Activated naive CD4-positive, alpha-beta T cell (primary cell): Measurements from ENCODE around the gene CHST13.

Experiments
- DNase-seq, 4 experiments: peaks; one replicate each; lab custom pipeline; 2025; lab: John Stamatoyannopoulos, UW

Gene CHST13

DNA sequence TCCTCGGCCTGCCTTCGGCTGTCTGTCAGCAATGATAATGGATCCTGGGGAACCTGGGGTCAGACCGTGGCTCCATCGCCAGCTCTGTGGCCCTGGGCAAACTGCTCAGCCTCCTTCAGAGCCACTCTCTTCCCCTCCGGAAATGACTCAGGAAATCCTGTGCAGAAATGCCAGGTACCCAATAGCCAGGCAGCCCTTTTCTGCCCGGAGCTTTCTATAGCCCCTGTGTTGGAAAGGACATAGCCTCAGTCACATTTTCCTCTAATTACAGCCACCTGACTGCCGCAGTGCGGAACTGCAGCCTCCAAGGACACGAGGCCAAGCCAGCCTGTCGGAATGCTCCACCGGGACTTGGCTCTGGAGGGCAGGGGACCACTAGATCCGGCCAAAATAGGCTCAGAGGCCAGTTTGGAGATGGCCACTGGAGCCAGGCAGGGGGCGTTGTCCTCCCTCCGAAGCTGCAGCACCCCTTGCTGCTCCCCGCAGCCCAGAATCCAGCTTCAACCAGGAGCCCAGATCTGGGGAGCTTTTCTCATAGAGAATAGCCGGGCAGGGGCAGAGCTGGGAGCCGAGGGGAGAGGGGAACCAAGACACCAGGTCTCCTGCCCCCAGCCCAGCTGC, 36.7 kb upstream of the CHST13 start:
- no peak for DNase-seq

GRCh38 chr3:126488185-126488584, 35.8 kb upstream of the CHST13 start:
- no peak for DNase-seq

DNA sequence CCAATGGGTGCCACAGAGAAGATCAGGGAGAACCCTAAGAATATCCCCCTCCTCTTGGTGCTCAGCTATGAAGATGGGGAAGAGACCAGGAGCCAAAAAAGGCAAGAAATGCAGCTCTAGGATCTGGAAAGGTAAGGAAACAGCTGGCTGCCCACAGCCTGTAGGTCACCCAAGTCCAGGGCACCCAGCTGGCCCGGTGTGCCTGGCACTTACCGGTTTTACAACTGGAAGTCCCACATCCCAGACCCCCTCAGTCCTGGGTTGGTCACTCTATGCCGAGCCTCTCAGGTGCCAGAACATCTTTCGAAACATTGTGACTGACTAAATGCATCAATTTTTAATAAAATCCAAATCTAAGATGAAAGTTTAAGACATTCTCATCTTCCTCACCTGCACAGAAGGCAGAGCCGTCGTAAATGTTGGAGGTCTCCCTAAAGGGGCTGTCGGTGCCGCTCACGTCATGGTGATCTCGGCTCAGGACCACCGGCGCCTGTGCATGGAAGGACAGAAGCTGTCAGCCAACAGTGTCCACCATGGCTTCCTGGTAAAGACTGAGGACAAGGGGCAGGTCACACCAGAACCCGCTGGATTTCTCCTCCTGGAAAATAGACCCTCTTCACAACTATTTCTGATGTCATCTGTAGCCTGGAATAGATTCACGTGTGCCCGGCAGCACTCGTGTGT, 34.9 kb upstream of the CHST13 start:
- no peak for DNase-seq

GRCh38 chr3:126490619-126491018, 33.3 kb upstream of the CHST13 start:
- DNase-seq, result no peak

GRCh38 chr3:126491221-126492013, 32.5 kb upstream of the CHST13 start:
- no peak for DNase-seq

- DNase-seq, result no peak
These were observed 30.9 kb upstream of the CHST13 start for GRCh38 chr3:126493051-126493450.

GRCh38 chr3:126493739-126494138, 30.2 kb upstream of the CHST13 start:
- DNase-seq, result no peak

- DNase-seq, result no peak
These were observed 29.6 kb upstream of the CHST13 start for GRCh38 chr3:126494204-126494969.

- no peak for DNase-seq
These were observed 29.1 kb upstream of the CHST13 start for GRCh38 chr3:126494970-126495230.

GRCh38 chr3:126495786-126496185, 28.2 kb upstream of the CHST13 start:
- no peak for DNase-seq

DNA sequence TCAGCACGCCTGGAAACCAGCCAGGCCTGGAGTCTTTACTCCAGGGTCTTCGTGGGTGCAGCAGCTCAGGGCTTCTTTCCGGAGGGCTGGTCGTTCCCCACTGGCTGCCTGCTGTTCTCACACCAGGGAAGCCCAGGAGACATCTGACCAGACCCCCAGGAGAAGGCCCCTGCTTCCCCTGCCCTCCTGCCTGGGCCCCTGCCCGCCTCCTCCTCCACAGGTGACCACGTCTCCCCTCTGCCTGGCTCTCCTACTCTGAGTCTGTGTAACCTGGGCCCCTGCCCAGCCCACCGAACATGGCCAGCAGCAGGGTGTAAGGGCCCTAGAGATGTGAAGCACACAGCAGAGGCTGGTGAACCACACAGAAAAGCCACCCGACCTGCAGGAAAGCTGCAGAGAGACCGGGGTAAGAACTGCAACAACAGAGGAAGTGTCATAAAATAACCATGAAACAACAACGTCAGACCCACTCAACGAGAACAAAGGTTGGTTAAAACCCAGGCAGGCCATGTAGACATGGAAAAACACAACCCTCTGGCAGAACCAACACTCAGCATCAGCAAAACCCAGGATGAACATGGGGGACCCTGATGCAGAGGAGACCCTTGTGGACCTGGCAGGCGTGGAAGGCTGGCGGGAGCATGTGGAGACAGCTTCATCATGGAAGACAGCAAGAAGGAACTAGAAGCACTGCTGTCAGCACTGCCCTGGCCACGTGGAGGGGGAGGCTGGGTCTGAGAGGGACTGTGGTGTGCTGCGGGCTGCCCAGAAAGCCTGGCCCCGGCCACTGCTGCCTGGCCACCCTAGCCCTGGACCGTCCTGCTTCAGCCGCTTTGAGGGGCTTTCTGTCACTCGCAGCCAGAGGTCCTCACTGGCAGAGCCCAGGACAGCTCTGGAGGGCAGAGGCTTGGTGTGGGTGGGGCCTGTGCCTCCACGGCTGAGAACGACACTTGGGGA, 26.8 kb upstream of the CHST13 start:
- DNase-seq, result no peak

DNA sequence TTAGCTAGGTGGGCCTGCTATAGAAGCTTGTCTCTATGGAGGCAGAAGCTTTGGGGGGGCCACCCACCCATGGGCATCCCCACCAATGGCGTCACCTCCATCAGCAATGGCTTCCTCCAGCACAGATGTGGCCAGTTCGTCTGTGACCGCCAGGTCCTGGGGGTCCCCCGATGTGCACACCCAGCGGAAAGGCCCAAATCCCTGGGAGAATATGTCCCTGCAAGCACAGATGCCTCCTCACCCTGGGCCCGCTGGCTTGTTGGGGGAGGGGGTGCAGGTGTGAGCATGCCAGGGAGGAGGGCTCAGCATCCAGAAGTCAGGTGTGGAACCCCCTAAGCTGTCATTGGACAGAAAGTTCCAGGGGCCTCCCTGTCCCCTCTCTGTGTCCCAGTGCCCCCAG, 26.0 kb upstream of the CHST13 start:
- no peak for DNase-seq

DNA sequence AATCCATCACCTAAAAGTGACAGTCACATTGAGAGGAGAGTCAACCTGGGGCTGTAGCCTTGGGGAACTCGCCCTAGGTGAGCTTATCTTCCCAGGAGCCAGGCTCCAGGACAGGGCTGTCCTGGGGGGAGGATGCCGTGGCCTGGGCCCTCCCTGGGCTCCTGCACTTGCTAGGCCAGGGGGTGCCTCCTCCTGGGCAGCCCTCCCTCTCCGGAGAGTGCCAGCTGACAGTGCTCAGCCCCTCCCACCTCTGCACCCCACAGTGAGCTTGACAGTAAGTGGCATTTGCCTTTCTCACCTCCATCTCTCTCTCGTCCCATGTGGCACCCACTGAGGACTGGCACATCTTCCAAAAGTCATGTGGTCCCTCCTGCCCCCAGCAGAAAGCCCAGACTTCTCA, 25.5 kb upstream of the CHST13 start:
- no peak for DNase-seq

DNA sequence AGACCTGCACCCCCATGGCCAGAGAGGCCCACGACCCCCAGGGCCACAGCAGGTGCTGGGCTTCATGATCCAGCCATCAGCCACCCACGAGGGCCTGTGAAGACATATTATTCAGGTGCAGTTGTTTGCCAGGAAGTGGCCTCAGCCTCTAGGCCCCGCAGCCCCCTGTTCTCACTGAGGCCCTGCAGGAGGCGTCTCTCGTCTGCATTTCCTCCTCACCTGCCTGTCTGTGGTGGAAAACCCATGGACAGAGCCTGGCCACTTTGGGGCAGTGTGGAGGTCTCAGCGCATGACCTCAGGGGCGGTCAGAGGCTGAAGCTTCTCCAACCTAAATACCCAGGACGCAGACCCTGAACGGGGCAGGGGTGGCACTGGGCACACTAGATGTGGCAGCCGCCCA, 25.0 kb upstream of the CHST13 start:
- DNase-seq, result no peak

DNA sequence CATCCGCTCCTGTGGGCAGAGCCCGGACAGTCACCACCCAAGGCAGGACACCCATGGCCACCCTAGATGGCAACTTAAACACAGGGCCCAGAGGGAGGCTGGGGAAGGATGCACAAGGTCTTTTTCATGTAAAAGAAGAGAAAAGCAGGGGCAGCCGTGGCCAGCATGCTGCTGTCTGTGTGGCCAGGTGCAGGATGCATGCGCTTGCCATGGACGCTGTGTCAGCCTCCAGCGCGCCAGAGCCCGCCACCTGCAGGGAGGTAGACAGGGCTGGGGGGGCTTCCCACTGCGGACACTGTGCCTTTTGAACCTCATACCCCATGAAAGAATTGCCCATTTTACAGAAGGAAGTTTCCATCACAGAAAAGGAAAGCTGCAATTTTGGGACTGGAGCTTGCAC, 24.6 kb upstream of the CHST13 start:
- no peak for DNase-seq

DNA sequence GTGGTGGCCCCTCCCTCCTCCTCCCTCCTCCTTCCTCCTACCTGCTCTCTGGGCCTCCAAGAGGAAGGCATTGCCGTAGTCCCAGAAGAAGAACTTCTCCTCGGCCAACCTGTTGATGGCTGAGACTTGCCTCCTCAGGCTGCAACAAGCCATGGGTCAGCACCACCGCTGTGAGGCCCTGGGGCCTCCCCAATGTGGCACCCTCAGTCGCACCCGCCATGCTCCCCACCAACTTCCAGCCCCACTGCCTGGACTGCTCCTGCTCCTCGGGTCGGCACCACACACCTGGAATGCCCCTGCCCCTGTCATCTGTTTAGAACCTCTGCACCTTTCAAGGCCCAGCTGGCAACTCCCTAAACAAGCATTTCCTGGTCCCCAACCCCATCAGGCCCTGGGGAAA, 23.9 kb upstream of the CHST13 start:
- no peak for DNase-seq

GRCh38 chr3:126501054-126501453, 22.9 kb upstream of the CHST13 start:
- DNase-seq, result no peak

DNA sequence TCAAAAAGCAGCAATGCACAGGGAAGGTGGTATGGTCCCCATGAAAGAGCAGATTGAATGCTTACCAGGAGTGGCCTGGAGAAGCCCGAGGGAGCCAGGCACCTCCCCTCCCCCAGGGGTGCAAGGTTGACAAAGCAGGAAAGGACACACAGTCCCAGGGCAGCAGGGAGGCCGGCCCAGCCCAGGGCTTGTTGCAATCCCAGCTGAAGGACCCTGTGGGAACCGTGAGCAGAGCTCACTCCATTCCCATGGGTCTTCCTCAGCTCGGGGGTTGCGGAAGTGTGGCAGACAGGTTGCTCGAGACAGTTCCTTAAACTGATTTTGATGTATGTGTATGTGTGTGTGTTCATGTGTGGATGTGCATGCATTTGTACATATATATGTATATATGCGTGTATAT, 22.2 kb upstream of the CHST13 start:
- no peak for DNase-seq

DNA sequence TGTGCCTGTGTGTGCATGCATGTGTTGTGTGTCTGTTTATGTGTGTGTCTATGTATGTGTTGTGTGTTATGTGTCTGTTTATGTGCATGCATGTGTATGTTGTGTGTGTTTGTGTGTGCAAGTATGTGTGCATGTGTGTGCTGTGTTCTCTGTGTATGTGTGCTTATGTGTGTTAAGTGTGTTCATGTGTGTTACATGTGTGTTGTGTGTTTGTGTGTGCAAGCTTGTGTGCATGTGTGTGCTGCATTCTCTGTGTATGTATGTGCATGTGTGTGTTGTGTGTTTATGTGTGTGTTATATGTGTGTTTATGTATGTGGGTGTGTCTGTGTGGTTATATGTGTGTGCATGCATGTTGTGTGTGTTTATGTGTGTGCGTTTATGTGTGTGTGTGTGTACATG, 21.3 kb upstream of the CHST13 start:
- DNase-seq, result no peak

DNA sequence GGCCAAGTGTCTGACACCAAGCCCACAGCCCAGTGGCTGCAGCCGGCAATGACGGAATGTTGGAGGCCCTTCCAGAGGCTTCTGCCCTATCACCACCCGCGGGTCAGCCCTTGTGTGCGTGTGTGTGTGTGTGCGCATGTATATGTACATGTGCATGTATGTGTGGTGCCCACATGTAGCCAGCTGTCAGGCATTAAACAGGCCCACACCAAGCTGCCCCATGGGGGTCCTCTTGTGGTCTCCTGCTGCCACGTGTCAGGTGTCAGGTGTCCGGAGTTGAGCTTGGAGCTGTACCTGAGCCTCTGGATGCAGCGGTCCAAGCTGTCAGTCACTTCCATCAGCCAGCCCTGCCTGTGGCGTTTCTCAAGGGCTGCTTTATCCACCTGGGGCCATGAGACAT, 20.3 kb upstream of the CHST13 start:
- no peak for DNase-seq

- no peak for DNase-seq
These were observed 16.1 kb upstream of the CHST13 start for GRCh38 chr3:126507886-126508285.

DNA sequence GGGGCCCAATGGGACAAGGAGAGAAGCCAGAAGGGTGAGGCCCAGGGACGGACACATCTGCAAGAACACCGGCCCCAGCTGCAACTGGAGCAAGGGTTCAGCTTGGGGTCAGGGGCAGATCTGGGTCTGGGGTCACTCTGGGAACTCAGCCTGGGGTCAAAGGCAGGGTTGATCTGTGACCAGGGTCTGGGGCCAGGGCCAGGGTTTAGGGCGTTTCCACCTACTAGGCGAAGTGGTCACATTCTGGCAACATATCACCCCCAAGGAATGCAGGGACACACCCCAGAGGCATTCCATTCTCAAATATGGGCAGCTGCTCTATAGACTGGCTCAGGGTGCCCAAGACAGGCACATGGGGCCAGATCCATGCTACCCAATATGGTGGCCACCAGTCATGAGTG, 15.4 kb upstream of the CHST13 start:
- DNase-seq, result no peak
